IMR-90 (cell line): ENCODE data around the gene C10orf67. TPM values are rescaled to one million over a fixed set of nuclear protein-coding genes. Genes with fewer than 3 reads are reported as not detected.

Source experiments
- ATAC-seq: fragments of 200-7000 bp; cut with Tn5 transposase; 2 replicates; pipeline ENCODE4 v1.9.1; 2020; ENCODE audit warnings: low read depth, mild to moderate bottlenecking, moderate library complexity
- BruUV-seq: library from RNA; stranded (reverse); fragments of 400-500 nt; replicated peaks from 2 replicates; lab custom pipeline; 2021; lab: Mats Ljungman, UMichigan
- CTCF ChIA-PET: fragments of 300-600 bp; formaldehyde crosslinking; extraction: SDS; loops from one replicate; lab custom pipeline; 2021; ENCODE audit warnings: antibody characterized with exemption; lab: Yijun Ruan, JAX
- POLR2A ChIA-PET: fragments of 300-600 bp; sonication (Branson Sonifier 250); formaldehyde crosslinking; loops from one replicate; lab custom pipeline; 2022; ENCODE audit warnings: antibody characterized with exemption; ENCODE audit not compliant: unreplicated experiment; lab: Charles Lee
- DNase-seq: peaks from one replicate; pipeline ENCODE4 v3.0.0; 2013
- H2AFZ ChIP-seq: replicated peaks from 2 replicates; pipeline ENCODE3; 2013; ENCODE audit warnings: low read length, mild to moderate bottlenecking; ENCODE audit not compliant: poor library complexity
- H2AK5ac ChIP-seq: 2 replicates; pipeline ENCODE4 v1.6.1; 2013; ENCODE audit warnings: low read depth, low read length, inconsistent platforms
- H2AK9ac ChIP-seq: replicated peaks from 2 replicates; pipeline ENCODE3; 2013; ENCODE audit warnings: mild to moderate bottlenecking, low read depth, low read length, moderate library complexity; ENCODE audit not compliant: poor library complexity
- H2BK120ac ChIP-seq: 2 replicates; pipeline ENCODE4 v1.6.1; 2013; ENCODE audit warnings: low read depth, low read length, inconsistent platforms
- H2BK15ac ChIP-seq: 3 replicates; pipeline ENCODE4 v1.6.1; 2013; ENCODE audit warnings: low read depth, low read length, inconsistent platforms
- H2BK20ac ChIP-seq: 2 replicates; pipeline ENCODE4 v1.6.1; 2013; ENCODE audit warnings: low read depth, mild to moderate bottlenecking, inconsistent platforms, low read length, moderate library complexity
- H2BK5ac ChIP-seq: 2 replicates; pipeline ENCODE4 v1.6.1; 2013; ENCODE audit warnings: mild to moderate bottlenecking, low read depth, low read length, inconsistent platforms; ENCODE audit not compliant: poor library complexity, severe bottlenecking
- H3K14ac ChIP-seq: replicated peaks from 2 replicates; pipeline ENCODE4 v1.6.1; 2013; ENCODE audit warnings: low read depth, low read length, inconsistent platforms
- H3K18ac ChIP-seq: 2 replicates; pipeline ENCODE4 v1.6.1; 2013; ENCODE audit warnings: low read depth, low read length, control low read depth
- H3K23ac ChIP-seq: 2 replicates; pipeline ENCODE4 v1.6.1; 2013; ENCODE audit warnings: low read depth, low read length, inconsistent platforms
- H3K27ac ChIP-seq: 2 replicates; pipeline ENCODE4 v1.5.1; 2013; ENCODE audit warnings: mild to moderate bottlenecking, control low read depth, low read length; ENCODE audit not compliant: insufficient read depth
- H3K27me3 ChIP-seq: 2 replicates; pipeline ENCODE4 v1.6.1; 2013; ENCODE audit warnings: low read length; ENCODE audit not compliant: control insufficient read depth, insufficient read depth
- H3K36me3 ChIP-seq: 2 replicates; pipeline ENCODE4 v1.6.1; 2013; ENCODE audit warnings: low read length, mixed read lengths; ENCODE audit not compliant: control insufficient read depth, insufficient read depth
- H3K4ac ChIP-seq: 2 replicates; pipeline ENCODE4 v1.6.1; 2013; ENCODE audit warnings: low read depth, low read length, inconsistent platforms
- H3K4me1 ChIP-seq: 2 replicates; pipeline ENCODE4 v1.6.1; 2013; ENCODE audit warnings: low read length, mixed read lengths; ENCODE audit not compliant: control insufficient read depth, insufficient read depth
- H3K4me2 ChIP-seq: 2 replicates; pipeline ENCODE4 v1.6.1; 2013; ENCODE audit warnings: low read depth, mild to moderate bottlenecking, control low read depth, low read length, moderate library complexity
- H3K4me3 ChIP-seq: 2 replicates; pipeline ENCODE4 v1.5.1; 2013; ENCODE audit warnings: low read depth, mild to moderate bottlenecking, control low read depth, low read length, moderate library complexity; ENCODE audit not compliant: insufficient read depth
- H3K56ac ChIP-seq: 2 replicates; pipeline ENCODE4 v1.6.1; 2013; ENCODE audit warnings: low read length, inconsistent platforms; ENCODE audit not compliant: insufficient read depth; ENCODE audit errors: extremely low read depth
- H3K79me1 ChIP-seq, 2 experiments: 2 replicates each; pipeline ENCODE4 v1.6.1; 2013; ENCODE audit warnings: low read length in 2 of 2, inconsistent platforms in 1 of 2, low read depth in 1 of 2
- H3K9ac ChIP-seq: 2 replicates; pipeline ENCODE4 v1.6.1; 2013; ENCODE audit warnings: low read depth, low read length, control low read depth
- H3K9me1 ChIP-seq: 2 replicates; pipeline ENCODE4 v1.6.1; 2013; ENCODE audit warnings: low read length, inconsistent platforms; ENCODE audit not compliant: insufficient read depth
- H3K9me3 ChIP-seq: 2 replicates; pipeline ENCODE4 v1.6.1; 2013; ENCODE audit warnings: low read length; ENCODE audit not compliant: control insufficient read depth, insufficient read depth
- H4K20me1 ChIP-seq: 2 replicates; pipeline ENCODE4 v1.6.1; 2013; ENCODE audit warnings: low read length, inconsistent platforms; ENCODE audit not compliant: insufficient read depth
- H4K5ac ChIP-seq: 2 replicates; pipeline ENCODE4 v1.6.1; 2013; ENCODE audit warnings: mild to moderate bottlenecking, low read depth, low read length, control low read depth
- H4K8ac ChIP-seq, 2 experiments: 2 replicates each; pipeline ENCODE4 v1.6.1; 2013; ENCODE audit warnings: low read depth in 2 of 2, low read length in 2 of 2, control low read depth in 1 of 2, inconsistent platforms in 1 of 2
- H4K91ac ChIP-seq: 2 replicates; pipeline ENCODE4 v1.6.1; 2013; ENCODE audit warnings: low read depth, low read length, inconsistent platforms; ENCODE audit not compliant: insufficient read depth
- BHLHE40 ChIP-seq: fragments of 150-350 bp; IDR thresholded peaks from 2 replicates; pipeline ENCODE4 v1.6.1; 2016; ENCODE audit warnings: mild to moderate bottlenecking, low read depth, low read length
- CEBPB ChIP-seq: IDR thresholded peaks from 2 replicates; pipeline ENCODE4 v1.6.1; 2012; ENCODE audit warnings: low read depth, low read length, improper control_type of control experiment
- CHD1 ChIP-seq: IDR thresholded peaks from 2 replicates; pipeline ENCODE4 v1.6.1; 2012; ENCODE audit warnings: low read depth, low read length, improper control_type of control experiment
- CTCF ChIP-seq: conservative IDR thresholded peaks from 2 replicates; pipeline ENCODE4 v1.5.1; 2012; ENCODE audit warnings: mild to moderate bottlenecking, low read depth, low read length, improper control_type of control experiment
- ELK1 ChIP-seq: fragments of 150-350 bp; IDR thresholded peaks from 2 replicates; pipeline ENCODE4 v1.6.1; 2016; ENCODE audit warnings: low read depth, mild to moderate bottlenecking, low read length, moderate library complexity, borderline replicate concordance
- FOS ChIP-seq: fragments of 150-350 bp; IDR thresholded peaks from 2 replicates; pipeline ENCODE4 v1.6.1; 2016; ENCODE audit warnings: low read depth, low read length
- MAFK ChIP-seq: IDR thresholded peaks from 2 replicates; pipeline ENCODE4 v1.6.1; 2012; ENCODE audit warnings: low read depth, low read length, improper control_type of control experiment
- MAZ ChIP-seq: IDR thresholded peaks from 2 replicates; pipeline ENCODE4 v1.6.1; 2012; ENCODE audit warnings: low read depth, mild to moderate bottlenecking, low read length, improper control_type of control experiment, moderate library complexity, borderline replicate concordance
- MXI1 ChIP-seq: IDR thresholded peaks from 2 replicates; pipeline ENCODE4 v1.6.1; 2012; ENCODE audit warnings: low read depth, mild to moderate bottlenecking, low read length, moderate library complexity, borderline replicate concordance
- NFE2L2 ChIP-seq: fragments of 150-350 bp; IDR thresholded peaks from 2 replicates; pipeline ENCODE4 v1.6.1; 2016; ENCODE audit warnings: low read depth, mild to moderate bottlenecking, low read length
- POLR2A ChIP-seq: IDR thresholded peaks from 2 replicates; pipeline ENCODE4 v1.6.1; 2012; ENCODE audit warnings: mild to moderate bottlenecking, low read depth, low read length
- RAD21 ChIP-seq: IDR thresholded peaks from 2 replicates; pipeline ENCODE4 v1.6.1; 2012; ENCODE audit warnings: low read length, improper control_type of control experiment
- RCOR1 ChIP-seq: IDR thresholded peaks from 2 replicates; pipeline ENCODE4 v1.6.1; 2012; ENCODE audit warnings: mild to moderate bottlenecking, low read length, improper control_type of control experiment; ENCODE audit not compliant: insufficient replicate concordance
- RFX5 ChIP-seq: IDR thresholded peaks from 2 replicates; pipeline ENCODE4 v1.8.0; 2012; ENCODE audit warnings: low read depth, mild to moderate bottlenecking, low read length, moderate library complexity
- SMC3 ChIP-seq: fragments of 150-350 bp; IDR thresholded peaks from 2 replicates; pipeline ENCODE4 v1.6.1; 2016; ENCODE audit warnings: low read depth, mild to moderate bottlenecking, antibody characterized with exemption, low read length, moderate library complexity
- WGBS, 2 experiments: methylation state at CpG; one replicate each; pipeline versions ENCODE4 v1.1.5 to v1.1.7; 2013; ENCODE audit warnings: missing lambda C conversion rate in 2 of 2; ENCODE audit not compliant: insufficient read length in 1 of 2; ENCODE audit errors: extremely low coverage in 2 of 2; 5-methylcytosine and 5-hydroxymethylcytosine counted together
- dilution Hi-C: fragments of 300-500 bp; cut with HindIII; formaldehyde crosslinking; loops from one replicate; pipeline ENCODE4 v1.14.3; 2018; ENCODE audit warnings: low sequenced_read_pairs; ENCODE audit not compliant: unreplicated experiment
- in situ Hi-C: fragments of 300-500 bp; cut with MboI; formaldehyde crosslinking; loops from 3 replicates; pipeline ENCODE4 v1.14.3; 2019; ENCODE audit warnings: low sequenced_read_pairs, inconsistent platforms, mixed read lengths
- intact Hi-C: fragments of 100-400 bp; cut with micrococcal nuclease; formaldehyde crosslinking; loops from 2 replicates; pipeline ENCODE4 v1.10.0; 2022
- polyA plus RNA-seq, 3 experiments: library from polyadenylated mRNA; depleted of rRNA; stranded (reverse); fragments of >200 nt; gene quantifications; 2 replicates each; pipeline ENCODE4 v1.2.3, GENCODE V29; 2012; ENCODE audit warnings: low replicate concordance in 1 of 3
- total RNA-seq: library from RNA; depleted of rRNA; stranded (reverse); fragments of >200 nt; gene quantifications from 2 replicates; pipeline ENCODE4 v1.2.3, GENCODE V29; 2012
- TF ChIP-seq, protein P1 (sequence below): fragments of 150-350 bp; IDR thresholded peaks from 2 replicates; pipeline ENCODE4 v1.6.1; 2017; ENCODE audit warnings: mild to moderate bottlenecking, antibody characterized with exemption, low read length, low read depth

C10orf67 gene
- total and polyA plus RNA-seq, 2 of the 4 experiments (the other 2 are of a cell fraction), result 0.15 to 0.18 TPM

- Histone ChIP-seq H3K4me1 (no peaks in the 10 kb centered on the region), H2BK15ac (no peak overlapping the region), H4K5ac (no peak overlapping the region), H3K4me3 (no peak overlapping the region), H3K27me3 (peaks cover 25% of the 10 kb centered on the region), H2BK5ac (no peak overlapping the region), H3K79me1 (no peaks in the 10 kb centered on the region), H3K18ac (no peak overlapping the region), H4K8ac (no peak overlapping the region), H3K27ac (no peak overlapping the region), H3K9me1 (no peaks in the 10 kb centered on the region), H2BK120ac (no peak overlapping the region), H3K56ac (no peak overlapping the region), H2AK5ac (no peak overlapping the region), H3K4me2 (no peak overlapping the region), H3K9me3 (peaks cover 2% of the 10 kb centered on the region; the same call in 1 of the 2 replicates), H3K4ac (no peak overlapping the region), H3K14ac (no peak overlapping the region), H4K20me1 (no peaks in the 10 kb centered on the region), H2BK20ac (no peak overlapping the region), H3K36me3 (no peaks in the 10 kb centered on the region), H2AK9ac (no peak overlapping the region), H3K23ac (no peak overlapping the region), H2AFZ (no peak overlapping the region), H4K91ac (no peak overlapping the region), H3K9ac (no peak overlapping the region)
- TF ChIP-seq FOS, result no peak
- TF ChIP-seq RCOR1, result no peak
- TF ChIP-seq BHLHE40, result no peak
- TF ChIP-seq CEBPB, result no peak
- no peak for TF ChIP-seq MAFK
- no peak for TF ChIP-seq MAZ
- no peak for TF ChIP-seq POLR2A
- TF ChIP-seq ELK1, result no peak
- TF ChIP-seq MXI1, result no peak
- no peak for TF ChIP-seq NFE2L2
- TF ChIP-seq CTCF, result no peak
- no peak for TF ChIP-seq CHD1
- TF ChIP-seq RFX5, result no peak
- no peak for TF ChIP-seq RAD21
- TF ChIP-seq SMC3, result no peak
- TF ChIP-seq, protein P1, sequence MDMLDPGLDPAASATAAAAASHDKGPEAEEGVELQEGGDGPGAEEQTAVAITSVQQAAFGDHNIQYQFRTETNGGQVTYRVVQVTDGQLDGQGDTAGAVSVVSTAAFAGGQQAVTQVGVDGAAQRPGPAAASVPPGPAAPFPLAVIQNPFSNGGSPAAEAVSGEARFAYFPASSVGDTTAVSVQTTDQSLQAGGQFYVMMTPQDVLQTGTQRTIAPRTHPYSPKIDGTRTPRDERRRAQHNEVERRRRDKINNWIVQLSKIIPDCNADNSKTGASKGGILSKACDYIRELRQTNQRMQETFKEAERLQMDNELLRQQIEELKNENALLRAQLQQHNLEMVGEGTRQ, result no peak
- dilution Hi-C loops (no loop called here), in situ Hi-C loops (loop anchor here (25.0 kb wide), 4 partner anchors 362 to 1337 kb away; partner anchors contain the start of gene KIAA1217), intact Hi-C loops (no loop called here)
- ChIA-PET CTCF (no interaction called here), POLR2A (no interaction called here)
- ATAC-seq (no peak), DNase-seq (no peak)
- BruUV-seq, result no TSS peak
- WGBS, 2 experiments, result 3% methylated on average over 6 of the region's 14 CpGs; no CpG with 5 or more reads in 1 of the 2 experiments
These were observed 169.6 kb downstream of the C10orf67 start for GRCh38 chr10:23174977-23175512.
